ENCODE data around the gene LIPC. TPM values are rescaled to one million over a fixed set of nuclear protein-coding genes. Genes with fewer than 3 reads are reported as not detected.

The LIPC gene
- polyA plus RNA-seq, 1 experiment, result 0.31 TPM

DNA sequence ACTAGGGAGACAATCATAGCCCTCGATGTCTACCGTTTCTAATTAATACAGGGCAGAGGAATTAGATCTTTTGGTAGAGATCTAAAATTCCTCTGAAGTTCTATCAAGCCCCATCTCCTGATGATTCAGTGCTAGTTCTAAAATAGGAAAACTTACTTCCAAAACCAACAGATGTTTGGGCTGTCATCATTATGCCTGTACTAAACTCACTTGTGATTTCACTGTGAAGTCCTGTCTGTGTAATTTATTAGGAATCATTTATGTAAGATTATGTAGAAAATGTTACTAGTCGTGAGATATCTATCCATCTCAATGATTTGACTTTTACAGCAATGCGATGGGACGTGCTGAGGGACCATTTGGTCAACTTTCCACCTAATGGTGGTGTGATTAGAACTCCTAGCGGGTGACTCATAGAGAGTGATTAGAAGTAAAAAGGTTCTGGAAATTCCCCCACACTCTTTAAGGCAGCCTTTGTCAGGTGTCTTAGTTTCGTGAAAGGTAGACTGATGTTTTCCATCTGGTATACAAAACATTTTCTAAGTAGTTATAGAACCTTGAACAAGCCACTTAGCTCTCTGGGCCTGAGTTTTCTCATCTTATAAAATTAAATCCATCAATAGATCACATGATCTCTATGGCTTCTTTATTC, 34.2 kb downstream of the LIPC start:
- ChIA-PET POLR2A (no interaction called here), CTCF (no interaction called here)
- Histone ChIP-seq H3K36me3 (ENCODE audit: control insufficient read depth, insufficient read depth, low read length) (no peaks in the 10 kb centered on the region), H3K4me3 (ENCODE audit: low read depth, low read length) (no peak overlapping the region), H3K27me3 (ENCODE audit: control insufficient read depth, insufficient read depth, low read length) (no peaks in the 10 kb centered on the region)
- TF ChIP-seq, protein P1, sequence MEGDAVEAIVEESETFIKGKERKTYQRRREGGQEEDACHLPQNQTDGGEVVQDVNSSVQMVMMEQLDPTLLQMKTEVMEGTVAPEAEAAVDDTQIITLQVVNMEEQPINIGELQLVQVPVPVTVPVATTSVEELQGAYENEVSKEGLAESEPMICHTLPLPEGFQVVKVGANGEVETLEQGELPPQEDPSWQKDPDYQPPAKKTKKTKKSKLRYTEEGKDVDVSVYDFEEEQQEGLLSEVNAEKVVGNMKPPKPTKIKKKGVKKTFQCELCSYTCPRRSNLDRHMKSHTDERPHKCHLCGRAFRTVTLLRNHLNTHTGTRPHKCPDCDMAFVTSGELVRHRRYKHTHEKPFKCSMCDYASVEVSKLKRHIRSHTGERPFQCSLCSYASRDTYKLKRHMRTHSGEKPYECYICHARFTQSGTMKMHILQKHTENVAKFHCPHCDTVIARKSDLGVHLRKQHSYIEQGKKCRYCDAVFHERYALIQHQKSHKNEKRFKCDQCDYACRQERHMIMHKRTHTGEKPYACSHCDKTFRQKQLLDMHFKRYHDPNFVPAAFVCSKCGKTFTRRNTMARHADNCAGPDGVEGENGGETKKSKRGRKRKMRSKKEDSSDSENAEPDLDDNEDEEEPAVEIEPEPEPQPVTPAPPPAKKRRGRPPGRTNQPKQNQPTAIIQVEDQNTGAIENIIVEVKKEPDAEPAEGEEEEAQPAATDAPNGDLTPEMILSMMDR (IDR thresholded peaks at IDR 0.05; ENCODE audit: insufficient read depth, low read depth, low read length), result no peak
- no peak for DNase-seq (ENCODE audit: low read depth)

DNA sequence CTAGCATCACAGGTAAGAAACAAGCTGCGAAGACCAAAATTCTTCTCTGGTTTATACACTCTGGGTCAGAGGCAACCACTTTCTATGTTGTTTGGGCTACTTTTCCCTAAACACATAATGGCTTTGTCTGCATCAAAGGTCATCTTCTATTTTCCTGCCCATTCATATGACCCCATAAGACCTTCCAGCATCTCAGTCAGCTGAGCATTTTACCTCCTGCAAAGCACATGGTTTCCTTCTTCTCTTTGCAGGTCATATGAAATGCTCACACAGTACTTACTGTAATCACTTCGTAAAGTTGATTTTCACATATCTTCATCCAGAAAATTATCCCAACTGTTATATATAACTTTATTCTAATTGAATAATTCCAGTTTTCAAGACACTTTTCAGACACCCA, 34.8 kb downstream of the LIPC start:
- ChIA-PET CTCF (interaction anchor here (1.4 kb wide), 1 partner anchor 9 kb away, joined by 4 read pairs; no protein-coding TSS in a partner anchor), POLR2A (no interaction called here)
- Histone ChIP-seq H3K27me3 (ENCODE audit: control insufficient read depth, insufficient read depth, low read length) (no peaks in the 10 kb centered on the region), H3K36me3 (ENCODE audit: control insufficient read depth, insufficient read depth, low read length) (no peaks in the 10 kb centered on the region), H3K4me3 (ENCODE audit: low read depth, low read length) (no peak overlapping the region)
- DNase-seq (ENCODE audit: low read depth), result no peak
- TF ChIP-seq, protein P1 (IDR thresholded peaks at IDR 0.05; ENCODE audit: insufficient read depth, low read depth, low read length), result no peak

DNA sequence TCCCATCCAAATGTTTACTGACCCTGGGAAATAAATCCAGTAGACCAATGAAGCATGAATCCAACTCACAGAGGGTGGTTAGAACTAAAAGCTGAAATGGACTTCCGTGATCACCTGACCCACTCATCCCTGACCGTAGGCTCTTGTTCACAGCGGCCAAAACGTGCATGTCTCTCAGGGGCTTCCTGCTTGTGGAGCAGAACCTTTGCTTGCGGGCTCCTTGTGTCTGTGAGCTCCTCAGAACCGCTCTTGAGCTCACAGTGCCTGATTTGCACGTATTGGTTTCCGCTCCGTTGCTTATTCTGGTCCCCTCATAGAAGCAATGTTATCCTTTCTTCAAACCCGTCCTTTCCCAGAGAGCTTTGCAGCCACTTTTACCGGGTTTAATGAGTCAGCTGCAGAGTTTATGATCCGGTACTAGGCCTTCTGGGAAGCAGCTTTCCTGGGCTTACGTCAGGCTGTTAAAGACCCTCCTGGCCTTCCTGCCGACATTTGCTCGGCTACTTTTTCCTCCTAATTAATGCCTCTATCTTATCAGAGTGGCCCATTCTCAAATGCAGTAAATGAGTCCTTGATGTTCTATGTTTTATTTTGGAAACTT, 35.4 kb downstream of the LIPC start:
- H3K27me3 ChIP-seq (ENCODE audit: control insufficient read depth, insufficient read depth, low read length), result no peaks in the 10 kb centered on the region
- no peak for DNase-seq (ENCODE audit: low read depth)
- POLR2A ChIA-PET, result no interaction called here
- CTCF ChIA-PET, result interaction anchor here (1.0 to 1.4 kb wide), 4 partner anchors 9 to 111 kb away, joined by 3 to 4 read pairs (median 4); no protein-coding TSS in a partner anchor
- no peak overlapping the region for H3K4me3 ChIP-seq (ENCODE audit: low read depth, low read length)
- TF ChIP-seq, protein P1 (IDR thresholded peaks at IDR 0.05; ENCODE audit: insufficient read depth, low read depth, low read length), result no peak
- H3K36me3 ChIP-seq (ENCODE audit: control insufficient read depth, insufficient read depth, low read length), result no peaks in the 10 kb centered on the region

DNA sequence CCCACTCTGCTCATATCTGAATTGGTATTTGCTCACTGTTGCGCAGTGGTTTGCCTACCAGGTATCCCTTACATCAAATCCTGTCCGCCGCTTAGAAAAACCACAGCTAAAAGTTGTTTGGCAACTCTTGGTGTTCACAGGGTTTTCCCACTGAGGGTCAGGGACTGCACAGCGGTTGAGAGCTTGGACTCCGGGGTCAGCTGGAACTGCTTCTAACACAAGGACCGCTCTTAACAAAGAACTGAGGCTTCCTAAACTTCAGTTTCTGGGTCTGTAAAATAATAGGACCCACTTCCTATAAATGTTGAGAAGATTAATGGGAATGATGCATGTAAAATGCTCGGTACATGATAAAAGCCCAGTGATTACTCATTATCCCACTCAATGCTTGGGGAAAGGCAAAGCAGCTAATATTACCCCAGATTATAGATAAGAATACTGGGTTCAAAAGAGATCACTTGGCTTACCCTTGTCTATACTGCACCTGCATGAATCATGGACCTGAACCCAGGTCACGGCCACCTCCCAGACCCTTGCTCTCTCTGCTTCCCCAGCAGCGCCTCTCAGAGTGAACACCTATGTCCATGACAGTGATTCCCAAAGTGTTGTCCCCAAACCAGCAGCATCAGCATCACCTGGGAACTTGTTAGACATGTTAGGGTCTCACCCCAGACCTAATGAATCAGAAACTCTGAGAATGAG, 36.1 kb downstream of the LIPC start:
- no peak overlapping the region for H3K4me3 ChIP-seq (ENCODE audit: low read depth, low read length)
- ChIA-PET POLR2A (no interaction called here), CTCF (interaction anchor here (1.0 to 1.4 kb wide), 4 partner anchors 9 to 112 kb away, joined by 3 to 4 read pairs (median 4); no protein-coding TSS in a partner anchor)
- H3K27me3 ChIP-seq (ENCODE audit: control insufficient read depth, insufficient read depth, low read length), result no peaks in the 10 kb centered on the region
- no peaks in the 10 kb centered on the region for H3K36me3 ChIP-seq (ENCODE audit: control insufficient read depth, insufficient read depth, low read length)
- TF ChIP-seq, protein P1 (IDR thresholded peaks at IDR 0.05; ENCODE audit: insufficient read depth, low read depth, low read length), result no peak
- no peak for DNase-seq (ENCODE audit: low read depth)

Data from BJ (cell line).